Activated CD8-positive, alpha-beta memory T cell treated with anti-CD3 and anti-CD28 coated beads, Interleukin-2, amount 50 U/mL, for 24 hours (primary cell): ENCODE results near the gene MPPED1.

Source experiments
- DNase-seq: peaks from one replicate; pipeline ENCODE4 v3.0.0-alpha.2; 2020; ENCODE audit errors: extremely low read depth

MPPED1 gene

GRCh38 chr22:43516996-43517635 lies 105.3 kb downstream of the MPPED1 start:
- no peak for DNase-seq

- DNase-seq: no peak
Measured at GRCh38 chr22:43520632-43521039, 108.8 kb downstream of the MPPED1 start.

- no peak for DNase-seq
Measured at GRCh38 chr22:43521716-43522115, 109.9 kb downstream of the MPPED1 start.

- DNase-seq: no peak
Measured at GRCh38 chr22:43526117-43526655, 114.4 kb downstream of the MPPED1 start.

- DNase-seq: no peak
Measured at GRCh38 chr22:43526946-43527345, 115.1 kb downstream of the MPPED1 start.

GRCh38 chr22:43528601-43529360 lies 117.0 kb downstream of the MPPED1 start:
- no peak for DNase-seq

GRCh38 chr22:43529461-43529860 lies 117.6 kb downstream of the MPPED1 start:
- no peak for DNase-seq

- no peak for DNase-seq
Measured at GRCh38 chr22:43529934-43530333, 118.1 kb downstream of the MPPED1 start.

- DNase-seq: no peak
Measured at GRCh38 chr22:43530349-43531201, 118.8 kb downstream of the MPPED1 start.

GRCh38 chr22:43531651-43532050 lies 119.8 kb downstream of the MPPED1 start:
- DNase-seq: no peak

GRCh38 chr22:43532301-43533155 lies 120.7 kb downstream of the MPPED1 start:
- no peak for DNase-seq

GRCh38 chr22:43533156-43533530 lies 121.3 kb downstream of the MPPED1 start:
- DNase-seq: no peak

- no peak for DNase-seq
Measured at GRCh38 chr22:43533656-43534428, 122.0 kb downstream of the MPPED1 start.

- DNase-seq: no peak
Measured at GRCh38 chr22:43534916-43535315, 123.1 kb downstream of the MPPED1 start.

- no peak for DNase-seq
Measured at GRCh38 chr22:43535336-43535735, 123.5 kb downstream of the MPPED1 start.

- no peak for DNase-seq
Measured at GRCh38 chr22:43535741-43536140, 123.9 kb downstream of the MPPED1 start.

GRCh38 chr22:43537019-43537585 lies 125.3 kb downstream of the MPPED1 start:
- DNase-seq: no peak

GRCh38 chr22:43539572-43540528 lies 128.0 kb downstream of the MPPED1 start:
- DNase-seq: no peak

- DNase-seq: no peak
Measured at GRCh38 chr22:43540529-43540923, 128.7 kb downstream of the MPPED1 start.
